Osteoblast (primary cell): ENCODE results near the gene DNPEP. TPM values are rescaled to one million over a fixed set of nuclear protein-coding genes. Genes with fewer than 3 reads are reported as not detected.
A peak's percentile ranks its signal among the peaks of the same experiment; 100 is the strongest.

ENCODE experiments used
- DNase-seq: peaks from one replicate; pipeline ENCODE4 v3.0.0; 2011; ENCODE audit warnings: low spot score, mixed read lengths; ENCODE audit not compliant: insufficient read length; ENCODE audit errors: missing footprints
- H2AFZ ChIP-seq: 2 replicates; pipeline ENCODE4 v1.6.0; 2011; ENCODE audit warnings: mild to moderate bottlenecking, low read length
- H3K27ac ChIP-seq: 2 replicates; pipeline ENCODE4 v1.5.1; 2011; ENCODE audit warnings: mild to moderate bottlenecking, low read depth, low read length, moderate library complexity
- H3K27me3 ChIP-seq: 2 replicates; pipeline ENCODE4 v1.6.0; 2012; ENCODE audit warnings: mild to moderate bottlenecking, control low read depth, inconsistent platforms, low read length, moderate library complexity; ENCODE audit not compliant: insufficient read depth
- H3K36me3 ChIP-seq: 2 replicates; pipeline ENCODE4 v1.5.1; 2011; ENCODE audit warnings: mild to moderate bottlenecking, low read length, control low read depth, moderate library complexity; ENCODE audit not compliant: insufficient read depth
- H3K4me1 ChIP-seq: 2 replicates; pipeline ENCODE4 v1.5.1; 2011; ENCODE audit warnings: mild to moderate bottlenecking, low read length, control low read depth, moderate library complexity; ENCODE audit not compliant: insufficient read depth
- H3K4me2 ChIP-seq: 2 replicates; pipeline ENCODE4 v1.6.0; 2011; ENCODE audit warnings: mild to moderate bottlenecking, low read length; ENCODE audit not compliant: insufficient read depth
- H3K4me3 ChIP-seq: fragments of 200-600 bp; sonication (generic); 3 replicates; pipeline ENCODE4 v1.5.1; 2012; ENCODE audit warnings: mild to moderate bottlenecking, low read length, inconsistent platforms; ENCODE audit not compliant: insufficient read depth
- H3K79me2 ChIP-seq: 2 replicates; pipeline ENCODE4 v1.6.0; 2012; ENCODE audit warnings: mild to moderate bottlenecking, low read length, control low read depth, inconsistent platforms; ENCODE audit not compliant: insufficient read depth
- H3K9me3 ChIP-seq: 2 replicates; pipeline ENCODE4 v1.5.1; 2011; ENCODE audit warnings: low read depth, low read length, control low read depth
- H4K20me1 ChIP-seq: 2 replicates; pipeline ENCODE4 v1.6.0; 2012; ENCODE audit warnings: mild to moderate bottlenecking, low read length, control low read depth; ENCODE audit not compliant: insufficient read depth
- total RNA-seq: library from RNA; depleted of rRNA; stranded (reverse); fragments of >200 nt; gene quantifications from 2 replicates; pipeline ENCODE4 v1.2.3, GENCODE V29; 2012
- TF ChIP-seq, protein P1 (sequence below): IDR thresholded peaks from 2 replicates; pipeline ENCODE4 v1.5.1; 2011; ENCODE audit warnings: mild to moderate bottlenecking, low read depth, low read length, moderate library complexity; ENCODE audit errors: extremely low read depth

DNPEP gene
- total RNA-seq, 1 donor: 67.3 TPM

DNA sequence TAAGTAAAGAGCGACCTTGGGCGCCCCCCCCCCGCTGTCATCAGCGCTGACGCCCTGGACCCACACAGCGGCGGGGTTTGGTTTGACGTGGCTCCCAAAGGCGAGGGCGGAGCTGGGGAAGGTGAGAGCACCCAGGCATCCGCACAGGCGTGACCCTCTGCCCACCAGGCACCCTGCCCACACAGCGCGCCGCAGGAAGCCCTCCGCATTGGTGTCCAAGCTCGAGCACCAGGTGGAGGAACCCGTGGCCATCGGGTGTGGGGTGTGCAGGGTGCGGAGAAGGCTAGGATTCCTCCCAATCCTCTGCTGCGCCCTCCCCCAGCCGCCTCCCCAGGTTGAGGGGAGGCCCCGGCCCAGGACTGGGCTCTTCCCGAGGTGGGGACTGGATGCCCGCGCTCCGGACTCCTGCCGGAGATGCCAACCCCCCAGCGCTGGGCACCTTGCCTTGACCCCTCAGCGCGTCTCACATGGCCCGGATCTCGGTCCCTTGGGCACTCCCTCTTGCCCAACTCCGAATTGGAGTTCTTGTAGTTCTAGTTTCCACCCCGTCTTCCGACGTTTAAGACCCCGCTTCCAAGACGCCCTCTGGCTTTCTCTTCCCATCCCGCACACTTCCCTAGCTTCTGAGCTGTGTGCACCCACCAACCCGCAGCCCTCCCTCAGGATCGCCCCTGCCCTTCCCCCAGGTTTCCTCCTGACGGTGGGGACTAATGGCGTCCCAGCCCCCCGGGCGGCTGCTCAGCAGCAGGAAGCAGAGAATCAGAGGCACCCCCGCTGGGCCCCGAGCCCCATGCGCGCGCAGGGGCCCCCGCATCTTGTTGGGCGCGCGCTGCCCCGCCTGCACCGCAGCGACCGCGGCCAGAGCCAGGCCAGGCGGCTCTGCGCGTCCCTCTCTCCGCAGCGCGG lies 29.3 kb downstream of the DNPEP start:
- Histone ChIP-seq H3K27ac (no peak overlapping the region), H3K9me3 (no peaks in the 10 kb centered on the region), H3K4me1 (peaks cover 15% of the 10 kb centered on the region), H2AFZ (no peak overlapping the region), H4K20me1 (no peaks in the 10 kb centered on the region), H3K36me3 (no peaks in the 10 kb centered on the region), H3K79me2 (no peaks in the 10 kb centered on the region), H3K27me3 (peaks cover 51% of the 10 kb centered on the region), H3K4me3 (no peak overlapping the region), H3K4me2 (peak overlapping the region; percentile 13)
- TF ChIP-seq, protein P1, sequence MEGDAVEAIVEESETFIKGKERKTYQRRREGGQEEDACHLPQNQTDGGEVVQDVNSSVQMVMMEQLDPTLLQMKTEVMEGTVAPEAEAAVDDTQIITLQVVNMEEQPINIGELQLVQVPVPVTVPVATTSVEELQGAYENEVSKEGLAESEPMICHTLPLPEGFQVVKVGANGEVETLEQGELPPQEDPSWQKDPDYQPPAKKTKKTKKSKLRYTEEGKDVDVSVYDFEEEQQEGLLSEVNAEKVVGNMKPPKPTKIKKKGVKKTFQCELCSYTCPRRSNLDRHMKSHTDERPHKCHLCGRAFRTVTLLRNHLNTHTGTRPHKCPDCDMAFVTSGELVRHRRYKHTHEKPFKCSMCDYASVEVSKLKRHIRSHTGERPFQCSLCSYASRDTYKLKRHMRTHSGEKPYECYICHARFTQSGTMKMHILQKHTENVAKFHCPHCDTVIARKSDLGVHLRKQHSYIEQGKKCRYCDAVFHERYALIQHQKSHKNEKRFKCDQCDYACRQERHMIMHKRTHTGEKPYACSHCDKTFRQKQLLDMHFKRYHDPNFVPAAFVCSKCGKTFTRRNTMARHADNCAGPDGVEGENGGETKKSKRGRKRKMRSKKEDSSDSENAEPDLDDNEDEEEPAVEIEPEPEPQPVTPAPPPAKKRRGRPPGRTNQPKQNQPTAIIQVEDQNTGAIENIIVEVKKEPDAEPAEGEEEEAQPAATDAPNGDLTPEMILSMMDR: no peak
- peak; percentile 56 for DNase-seq

DNA sequence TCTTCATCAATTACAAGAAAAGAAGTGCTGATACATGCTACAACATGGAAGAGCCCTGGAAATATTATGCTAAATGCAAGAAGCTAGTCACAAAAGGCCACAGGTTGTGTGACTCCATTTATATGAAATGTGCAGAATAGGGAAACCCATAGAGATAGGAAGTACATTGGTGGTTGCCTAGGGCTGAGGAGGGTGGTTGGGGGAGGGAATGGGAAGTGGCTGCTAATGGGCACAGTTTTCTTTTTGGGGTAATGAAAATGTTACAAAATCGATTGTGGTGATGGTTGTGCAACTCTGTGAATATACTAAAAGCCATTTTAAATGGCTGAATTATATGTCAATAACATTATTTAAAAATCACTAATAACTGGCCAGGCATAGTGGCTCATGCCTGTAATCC lies 30.9 kb downstream of the DNPEP start:
- H3K4me1 ChIP-seq: no peaks in the 10 kb centered on the region
- no peaks in the 10 kb centered on the region for H4K20me1 ChIP-seq
- no peak overlapping the region for H3K4me3 ChIP-seq
- H3K79me2 ChIP-seq: no peaks in the 10 kb centered on the region
- no peaks in the 10 kb centered on the region for H3K9me3 ChIP-seq
- peaks cover 51% of the 10 kb centered on the region for H3K27me3 ChIP-seq
- H3K36me3 ChIP-seq: no peaks in the 10 kb centered on the region
- no peak overlapping the region for H3K4me2 ChIP-seq
- H3K27ac ChIP-seq: no peak overlapping the region
- no peak for DNase-seq
- TF ChIP-seq, protein P1: no peak
- no peak overlapping the region for H2AFZ ChIP-seq

DNA sequence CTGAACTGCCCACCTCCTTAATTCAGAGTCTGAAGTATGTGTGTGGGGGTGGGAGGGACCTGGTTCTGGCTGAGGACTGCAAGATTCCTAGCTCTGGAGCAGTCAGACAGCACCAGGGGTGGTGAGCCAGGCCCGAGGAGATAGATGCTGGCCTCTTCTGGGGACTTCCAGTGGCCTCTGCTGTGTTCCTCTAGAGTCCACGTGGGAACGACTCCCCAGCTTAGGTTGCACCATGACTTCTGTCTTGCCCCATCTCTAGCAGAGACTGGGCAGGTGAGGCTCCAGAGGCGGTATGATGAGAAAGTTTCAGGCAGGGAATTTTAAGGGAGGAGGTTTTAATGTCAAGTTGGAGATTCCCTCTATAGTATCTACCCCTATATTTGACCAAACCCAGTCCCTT lies 33.1 kb downstream of the DNPEP start:
- Histone ChIP-seq H3K36me3 (no peaks in the 10 kb centered on the region), H3K27me3 (peaks cover 40% of the 10 kb centered on the region), H2AFZ (no peak overlapping the region), H3K27ac (no peak overlapping the region), H4K20me1 (no peaks in the 10 kb centered on the region), H3K9me3 (no peaks in the 10 kb centered on the region), H3K4me3 (no peak overlapping the region), H3K4me2 (no peak overlapping the region), H3K79me2 (no peaks in the 10 kb centered on the region), H3K4me1 (no peaks in the 10 kb centered on the region)
- TF ChIP-seq, protein P1: no peak
- DNase-seq: no peak

DNA sequence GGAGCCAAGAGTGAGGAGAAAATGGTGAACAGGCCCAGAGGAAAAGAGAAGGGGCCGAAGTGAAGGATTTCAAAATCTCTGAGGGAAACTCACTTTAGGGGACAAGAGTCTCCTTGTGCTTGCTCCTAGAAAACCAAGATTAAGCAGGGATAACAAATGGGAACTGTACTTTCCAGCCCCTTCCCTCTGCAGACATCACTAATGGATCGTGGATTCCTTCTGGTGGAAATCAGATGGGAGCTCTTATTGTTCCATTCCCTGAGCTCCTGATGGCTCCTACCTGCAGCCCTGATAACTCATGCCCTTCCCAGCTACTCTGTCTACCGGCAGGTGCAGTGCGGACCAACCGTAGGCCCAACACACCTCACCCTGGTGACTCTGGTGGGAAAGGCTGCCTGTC lies 34.6 kb downstream of the DNPEP start:
- Histone ChIP-seq H3K4me3 (no peak overlapping the region), H3K4me2 (no peak overlapping the region), H3K27ac (no peak overlapping the region), H4K20me1 (no peaks in the 10 kb centered on the region), H3K79me2 (no peaks in the 10 kb centered on the region), H3K27me3 (peaks cover 26% of the 10 kb centered on the region), H3K4me1 (no peaks in the 10 kb centered on the region), H2AFZ (no peak overlapping the region), H3K36me3 (no peaks in the 10 kb centered on the region), H3K9me3 (no peaks in the 10 kb centered on the region)
- no peak for DNase-seq
- TF ChIP-seq, protein P1: no peak
